GM12891 (cell line): ENCODE measurements around the gene DEPDC5.
"Not testable (repeated sequence)": the region's sequence is repeated elsewhere in the genome, so short reads cannot be mapped to it uniquely, and the experiment has no call there.

ENCODE experiments used
- DNase-seq: peaks from one replicate; pipeline ENCODE4 v3.0.0; 2011; ENCODE audit warnings: low spot score; ENCODE audit not compliant: insufficient read length
- FAIRE-seq: peaks from 2 replicates; lab custom pipeline; 2011; peaks lifted over from hg19 to GRCh38; lab: Jason Lieb, UNC
- PAX5 ChIP-seq: IDR thresholded peaks from 2 replicates; pipeline ENCODE4 v1.6.1; 2011; ENCODE audit warnings: low read length, moderate library complexity, mild to moderate bottlenecking; ENCODE audit not compliant: insufficient read depth, severe bottlenecking
- POLR2A ChIP-seq: IDR thresholded peaks from 2 replicates; pipeline ENCODE4 v1.6.1; 2011; ENCODE audit warnings: low read depth, low read length, control low read depth
- POLR2AphosphoS5 ChIP-seq: IDR thresholded peaks from 2 replicates; pipeline ENCODE4 v1.6.1; 2011; ENCODE audit warnings: low read depth, low read length, control low read depth
- POU2F2 ChIP-seq: IDR thresholded peaks from 2 replicates; pipeline ENCODE4 v1.6.1; 2011; ENCODE audit warnings: low read depth, mild to moderate bottlenecking, control low read depth, low read length, moderate library complexity
- SPI1 ChIP-seq: IDR thresholded peaks from 2 replicates; pipeline ENCODE4 v1.6.1; 2011; ENCODE audit warnings: low read depth, low read length, control low read depth
- TAF1 ChIP-seq: IDR thresholded peaks from 2 replicates; pipeline ENCODE4 v1.6.1; 2011; ENCODE audit warnings: low read depth, low read length, control low read depth

The DEPDC5 gene

GRCh38 chr22:31747441-31747840, 6.4 kb upstream of the DEPDC5 start:
- FAIRE-seq (no peak), DNase-seq (no peak)
- TF ChIP-seq SPI1 (no peak), POU2F2 (no peak), PAX5 (no peak), TAF1 (no peak), POLR2A (no peak), POLR2AphosphoS5 (no peak)

GRCh38 chr22:31748490-31748889, 5.3 kb upstream of the DEPDC5 start:
- TF ChIP-seq POLR2AphosphoS5 (no peak), TAF1 (no peak), SPI1 (peak; percentile 35; the same call in 1 of the 2 replicates)
- DNase-seq (no peak), FAIRE-seq (no peak)

GRCh38 chr22:31749636-31750364, 4.0 kb upstream of the DEPDC5 start, which contains the start of gene PRR14L:
PRR14L (minus strand) TSS chr22:31750132; CDS start chr22:31738860, 11,272 bp downstream.
- FAIRE-seq (peak; percentile 90), DNase-seq (peak; percentile 88)
- TF ChIP-seq TAF1 (peak; percentile 82), POLR2AphosphoS5 (peak; percentile 94), POLR2A (peak; percentile 90), SPI1 (peak; percentile 97), POU2F2 (peak; percentile 74), PAX5 (peak; percentile 32)

- FAIRE-seq (no peak), DNase-seq (no peak)
Measured at GRCh38 chr22:31750365-31751284, 3.2 kb upstream of the DEPDC5 start.

GRCh38 chr22:31752096-31752847, 1.5 kb upstream of the DEPDC5 start:
- no peak for TF ChIP-seq PAX5
- TF ChIP-seq SPI1: no peak
- no peak for TF ChIP-seq POLR2AphosphoS5
- TF ChIP-seq POLR2A: no peak
- TF ChIP-seq POU2F2: no peak
- TF ChIP-seq TAF1: no peak
- FAIRE-seq: no peak
- DNase-seq: no peak

More at GRCh38 chr22:31750365-31751284, 3.2 kb upstream of the DEPDC5 start:
- TF ChIP-seq POU2F2 (no peak), SPI1 (no peak), POLR2AphosphoS5 (no peak), POLR2A (no peak), PAX5 (no peak), TAF1 (no peak)

- TF ChIP-seq SPI1: no peak
- no peak for TF ChIP-seq POLR2A
- no peak for TF ChIP-seq POLR2AphosphoS5
- TF ChIP-seq PAX5: no peak
- TF ChIP-seq POU2F2: no peak
- TF ChIP-seq TAF1: no peak
- FAIRE-seq (no peak), DNase-seq (no peak)
Measured at GRCh38 chr22:31753005-31753633, 700 bp upstream of the DEPDC5 start.

- FAIRE-seq (peak; percentile 54), DNase-seq (no peak)
- TF ChIP-seq PAX5 (no peak), SPI1 (no peak), POLR2A (no peak), POU2F2 (no peak), POLR2AphosphoS5 (no peak), TAF1 (no peak)
Measured at GRCh38 chr22:31754813-31755212, 994 bp downstream of the DEPDC5 start.

- TF ChIP-seq SPI1: no peak
- FAIRE-seq: no peak
- DNase-seq: no peak
Measured at GRCh38 chr22:31757265-31757664, 3.4 kb downstream of the DEPDC5 start.

- not testable (repeated sequence) for DNase-seq, FAIRE-seq
Measured at GRCh38 chr22:31758860-31759259, 5.0 kb downstream of the DEPDC5 start.
